ENCODE results near the gene DMTF1. TPM values are rescaled to one million over a fixed set of nuclear protein-coding genes. Genes with fewer than 3 reads are reported as not detected.

Gene DMTF1
- total and polyA plus RNA-seq, 9 of the 15 experiments (the other 6 are each of a cell fraction or from before 2014, with no cell fraction given) = 25.7 to 208 (median 74.7) TPM

DNA sequence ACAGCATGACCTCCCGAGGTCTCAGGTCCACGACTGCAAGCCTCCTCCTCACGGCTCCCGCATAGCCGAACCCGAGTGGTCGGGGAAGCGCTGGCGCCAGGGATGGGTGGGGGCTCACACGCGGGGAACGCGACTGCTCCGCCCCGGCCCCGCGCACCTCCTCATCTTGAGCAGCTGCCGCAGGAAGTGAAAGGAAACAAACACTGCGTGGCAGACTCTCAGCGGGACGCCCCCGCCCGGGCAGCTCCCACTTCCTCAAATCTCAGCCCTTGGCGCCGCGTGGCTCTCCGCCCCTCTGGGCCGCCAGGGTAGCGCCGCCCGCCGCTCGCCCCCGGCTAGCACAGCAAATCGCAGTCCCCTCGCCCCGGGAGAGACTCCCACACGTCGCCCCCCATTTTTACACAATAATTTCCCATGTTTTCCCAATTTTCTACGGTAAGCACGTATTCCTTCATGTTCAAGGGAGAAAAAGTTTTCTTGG lies 67.3 kb downstream of the DMTF1 start, which contains the start of gene TMEM243 (continued):
- TF ChIP-seq, protein P1, sequence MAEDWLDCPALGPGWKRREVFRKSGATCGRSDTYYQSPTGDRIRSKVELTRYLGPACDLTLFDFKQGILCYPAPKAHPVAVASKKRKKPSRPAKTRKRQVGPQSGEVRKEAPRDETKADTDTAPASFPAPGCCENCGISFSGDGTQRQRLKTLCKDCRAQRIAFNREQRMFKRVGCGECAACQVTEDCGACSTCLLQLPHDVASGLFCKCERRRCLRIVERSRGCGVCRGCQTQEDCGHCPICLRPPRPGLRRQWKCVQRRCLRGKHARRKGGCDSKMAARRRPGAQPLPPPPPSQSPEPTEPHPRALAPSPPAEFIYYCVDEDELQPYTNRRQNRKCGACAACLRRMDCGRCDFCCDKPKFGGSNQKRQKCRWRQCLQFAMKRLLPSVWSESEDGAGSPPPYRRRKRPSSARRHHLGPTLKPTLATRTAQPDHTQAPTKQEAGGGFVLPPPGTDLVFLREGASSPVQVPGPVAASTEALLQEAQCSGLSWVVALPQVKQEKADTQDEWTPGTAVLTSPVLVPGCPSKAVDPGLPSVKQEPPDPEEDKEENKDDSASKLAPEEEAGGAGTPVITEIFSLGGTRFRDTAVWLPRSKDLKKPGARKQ (CRISPR knock-in tag; IDR thresholded peaks at IDR 0.05) = no peak
- TF ChIP-seq TBL1XR1 (IDR thresholded peaks at IDR 0.05; ENCODE audit: low read length in 2 of 2) (0 out of 4 replicates have a peak, but pooled peaks of 1 of the 2 experiments have one; percentile 21), TARDBP (IDR thresholded peaks at IDR 0.05) (peak; percentile 90; the same call in 1 of the 2 replicates), MAZ (CRISPR knock-in tag; conservative IDR thresholded peaks at IDR 0.05 in 1 of 2, IDR thresholded peaks at IDR 0.05 in 1 of 2) (peak in 1 of 2 experiments; percentile 88), PCBP1 (IDR thresholded peaks at IDR 0.05; ENCODE audit: low read depth, low read length, poor library complexity, severe bottlenecking) (peak; percentile 79), SRF (CRISPR knock-in tag; IDR thresholded peaks at IDR 0.05) (no peak; a peak in 2 of 4 replicates), ZNF12 (CRISPR knock-in tag; IDR thresholded peaks at IDR 0.05) (no peak), ADNP (tag; IDR thresholded peaks at IDR 0.05) (no peak), RCOR1 (IDR thresholded peaks at IDR 0.05; ENCODE audit: borderline replicate concordance in 1 of 2, low read depth in 2 of 2, low read length in 2 of 2) (peak; percentile 88 to 98), ATF7 (IDR thresholded peaks at IDR 0.05) (peak; percentile 18), HOXB6 (CRISPR knock-in tag; IDR thresholded peaks at IDR 0.05; ENCODE audit: borderline replicate concordance) (no peak), PRPF4 (IDR thresholded peaks at IDR 0.05; ENCODE audit: insufficient read depth, low read depth, low read length, poor library complexity, severe bottlenecking) (no peak)
- TF ChIP-seq, protein P2, sequence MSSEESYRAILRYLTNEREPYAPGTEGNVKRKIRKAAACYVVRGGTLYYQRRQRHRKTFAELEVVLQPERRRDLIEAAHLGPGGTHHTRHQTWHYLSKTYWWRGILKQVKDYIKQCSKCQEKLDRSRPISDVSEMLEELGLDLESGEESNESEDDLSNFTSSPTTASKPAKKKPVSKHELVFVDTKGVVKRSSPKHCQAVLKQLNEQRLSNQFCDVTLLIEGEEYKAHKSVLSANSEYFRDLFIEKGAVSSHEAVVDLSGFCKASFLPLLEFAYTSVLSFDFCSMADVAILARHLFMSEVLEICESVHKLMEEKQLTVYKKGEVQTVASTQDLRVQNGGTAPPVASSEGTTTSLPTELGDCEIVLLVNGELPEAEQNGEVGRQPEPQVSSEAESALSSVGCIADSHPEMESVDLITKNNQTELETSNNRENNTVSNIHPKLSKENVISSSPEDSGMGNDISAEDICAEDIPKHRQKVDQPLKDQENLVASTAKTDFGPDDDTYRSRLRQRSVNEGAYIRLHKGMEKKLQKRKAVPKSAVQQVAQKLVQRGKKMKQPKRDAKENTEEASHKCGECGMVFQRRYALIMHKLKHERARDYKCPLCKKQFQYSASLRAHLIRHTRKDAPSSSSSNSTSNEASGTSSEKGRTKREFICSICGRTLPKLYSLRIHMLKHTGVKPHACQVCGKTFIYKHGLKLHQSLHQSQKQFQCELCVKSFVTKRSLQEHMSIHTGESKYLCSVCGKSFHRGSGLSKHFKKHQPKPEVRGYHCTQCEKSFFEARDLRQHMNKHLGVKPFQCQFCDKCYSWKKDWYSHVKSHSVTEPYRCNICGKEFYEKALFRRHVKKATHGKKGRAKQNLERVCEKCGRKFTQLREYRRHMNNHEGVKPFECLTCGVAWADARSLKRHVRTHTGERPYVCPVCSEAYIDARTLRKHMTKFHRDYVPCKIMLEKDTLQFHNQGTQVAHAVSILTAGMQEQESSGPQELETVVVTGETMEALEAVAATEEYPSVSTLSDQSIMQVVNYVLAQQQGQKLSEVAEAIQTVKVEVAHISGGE (CRISPR knock-in tag; IDR thresholded peaks at IDR 0.05) = no peak
- TF ChIP-seq, protein P3, sequence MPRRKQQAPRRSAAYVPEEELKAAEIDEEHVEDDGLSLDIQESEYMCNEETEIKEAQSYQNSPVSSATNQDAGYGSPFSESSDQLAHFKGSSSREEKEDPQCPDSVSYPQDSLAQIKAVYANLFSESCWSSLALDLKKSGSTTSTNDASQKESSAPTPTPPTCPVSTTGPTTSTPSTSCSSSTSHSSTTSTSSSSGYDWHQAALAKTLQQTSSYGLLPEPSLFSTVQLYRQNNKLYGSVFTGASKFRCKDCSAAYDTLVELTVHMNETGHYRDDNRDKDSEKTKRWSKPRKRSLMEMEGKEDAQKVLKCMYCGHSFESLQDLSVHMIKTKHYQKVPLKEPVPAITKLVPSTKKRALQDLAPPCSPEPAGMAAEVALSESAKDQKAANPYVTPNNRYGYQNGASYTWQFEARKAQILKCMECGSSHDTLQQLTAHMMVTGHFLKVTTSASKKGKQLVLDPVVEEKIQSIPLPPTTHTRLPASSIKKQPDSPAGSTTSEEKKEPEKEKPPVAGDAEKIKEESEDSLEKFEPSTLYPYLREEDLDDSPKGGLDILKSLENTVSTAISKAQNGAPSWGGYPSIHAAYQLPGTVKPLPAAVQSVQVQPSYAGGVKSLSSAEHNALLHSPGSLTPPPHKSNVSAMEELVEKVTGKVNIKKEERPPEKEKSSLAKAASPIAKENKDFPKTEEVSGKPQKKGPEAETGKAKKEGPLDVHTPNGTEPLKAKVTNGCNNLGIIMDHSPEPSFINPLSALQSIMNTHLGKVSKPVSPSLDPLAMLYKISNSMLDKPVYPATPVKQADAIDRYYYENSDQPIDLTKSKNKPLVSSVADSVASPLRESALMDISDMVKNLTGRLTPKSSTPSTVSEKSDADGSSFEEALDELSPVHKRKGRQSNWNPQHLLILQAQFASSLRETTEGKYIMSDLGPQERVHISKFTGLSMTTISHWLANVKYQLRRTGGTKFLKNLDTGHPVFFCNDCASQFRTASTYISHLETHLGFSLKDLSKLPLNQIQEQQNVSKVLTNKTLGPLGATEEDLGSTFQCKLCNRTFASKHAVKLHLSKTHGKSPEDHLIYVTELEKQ (CRISPR knock-in tag; IDR thresholded peaks at IDR 0.05) = no peak
- TF ChIP-seq, protein P4, sequence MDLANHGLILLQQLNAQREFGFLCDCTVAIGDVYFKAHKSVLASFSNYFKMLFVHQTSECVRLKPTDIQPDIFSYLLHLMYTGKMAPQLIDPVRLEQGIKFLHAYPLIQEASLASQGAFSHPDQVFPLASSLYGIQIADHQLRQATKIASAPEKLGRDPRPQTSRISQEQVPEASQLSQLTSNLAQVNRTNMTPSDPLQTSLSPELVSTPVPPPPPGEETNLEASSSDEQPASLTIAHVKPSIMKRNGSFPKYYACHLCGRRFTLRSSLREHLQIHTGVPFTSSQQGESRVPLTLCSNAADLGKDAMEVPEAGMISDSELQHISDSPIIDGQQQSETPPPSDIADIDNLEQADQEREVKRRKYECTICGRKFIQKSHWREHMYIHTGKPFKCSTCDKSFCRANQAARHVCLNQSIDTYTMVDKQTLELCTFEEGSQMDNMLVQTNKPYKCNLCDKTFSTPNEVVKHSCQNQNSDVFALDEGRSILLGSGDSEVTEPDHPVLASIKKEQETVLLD (IDR thresholded peaks at IDR 0.05) = no peak

Data from K562 (cell line).